Cardiac muscle cell (in vitro differentiated cells and primary cell): ENCODE data around the gene PEX16. TPM values are rescaled to one million over a fixed set of nuclear protein-coding genes. Genes with fewer than 3 reads are reported as not detected.

Source experiments
- DNase-seq, 2 donors: peaks; one replicate each; pipeline versions ENCODE4 v3.0.0 to v3.0.0-alpha.2; 2010 to 2017; ENCODE audit warnings: low read depth in 1 of 2, low spot score in 1 of 2
- H3K27ac ChIP-seq: fragments of 200-600 bp; sonication (generic); 2 replicates; pipeline ENCODE4 v1.5.1; 2016
- H3K27me3 ChIP-seq: fragments of 200-600 bp; sonication (generic); 2 replicates; pipeline ENCODE4 v1.6.0; 2016; ENCODE audit warnings: control low read depth
- H3K36me3 ChIP-seq: fragments of 200-600 bp; sonication (generic); 2 replicates; pipeline ENCODE4 v1.5.1; 2016; ENCODE audit warnings: control low read depth
- H3K4me1 ChIP-seq: fragments of 200-600 bp; sonication (generic); 2 replicates; pipeline ENCODE4 v1.8.1; 2017; ENCODE audit warnings: low read depth, mild to moderate bottlenecking, mixed run types
- H3K4me3 ChIP-seq: fragments of 200-600 bp; sonication (generic); 2 replicates; pipeline ENCODE4 v1.5.1; 2016; ENCODE audit warnings: mild to moderate bottlenecking
- H3K9me3 ChIP-seq: fragments of 200-600 bp; sonication (generic); 2 replicates; pipeline ENCODE4 v1.5.1; 2017; ENCODE audit warnings: low read depth, mild to moderate bottlenecking, control low read depth
- CTCF ChIP-seq: IDR thresholded peaks from 2 replicates; pipeline ENCODE4 v1.5.1; 2012; ENCODE audit warnings: low read depth, mild to moderate bottlenecking, low read length
- polyA plus RNA-seq: library from polyadenylated mRNA; unstranded; fragments of >200 nt; fragmentation: Nextera tagmentation; extraction: Ambion mirVana; gene quantifications from 2 replicates; pipeline ENCODE4 v1.2.1, GENCODE V29; 2016
- total RNA-seq: library from RNA; depleted of rRNA; stranded (reverse); fragments of >200 nt; gene quantifications from 2 replicates; pipeline ENCODE4 v1.2.3, GENCODE V29; 2016

PEX16 gene
- total and polyA plus RNA-seq, 2 experiments from 2014 or later, result 38.9 to 43.0 TPM

- DNase-seq, result no peak
- no peak overlapping the region for H3K4me3 ChIP-seq
- peaks cover 63% of the 10 kb centered on the region for H3K36me3 ChIP-seq
- no peak for TF ChIP-seq CTCF
- H3K4me1 ChIP-seq, result peaks cover 18% of the 10 kb centered on the region
- H3K27me3 ChIP-seq, result no peaks in the 10 kb centered on the region
- no peaks in the 10 kb centered on the region for H3K9me3 ChIP-seq
- H3K27ac ChIP-seq, result no peak overlapping the region
These were observed 32.3 kb upstream of the PEX16 start for GRCh38 chr11:45949992-45950407.

GRCh38 chr11:45948356-45948755 is 30.7 kb upstream of the PEX16 start:
- Histone ChIP-seq H3K36me3 (peaks cover 65% of the 10 kb centered on the region), H3K4me1 (peaks cover 24% of the 10 kb centered on the region), H3K9me3 (no peaks in the 10 kb centered on the region), H3K27ac (peak overlapping the region; percentile 92), H3K27me3 (no peaks in the 10 kb centered on the region), H3K4me3 (no peak overlapping the region)
- no peak for DNase-seq
- no peak for TF ChIP-seq CTCF

GRCh38 chr11:45947885-45948284 is 30.2 kb upstream of the PEX16 start:
- Histone ChIP-seq H3K27ac (peak overlapping the region; percentile 92), H3K4me3 (no peak overlapping the region), H3K9me3 (no peaks in the 10 kb centered on the region), H3K27me3 (no peaks in the 10 kb centered on the region), H3K36me3 (peaks cover 64% of the 10 kb centered on the region), H3K4me1 (peaks cover 24% of the 10 kb centered on the region)
- TF ChIP-seq CTCF, result no peak
- no peak for DNase-seq

- peak in 1 of 2 donors; percentile 71 for DNase-seq
- TF ChIP-seq CTCF, result no peak
- peaks cover 51% of the 10 kb centered on the region for H3K36me3 ChIP-seq
- H3K27ac ChIP-seq, result peak overlapping the region; percentile 92
- H3K27me3 ChIP-seq, result no peaks in the 10 kb centered on the region
- H3K4me1 ChIP-seq, result peaks cover 24% of the 10 kb centered on the region
- no peak overlapping the region for H3K4me3 ChIP-seq
- H3K9me3 ChIP-seq, result no peaks in the 10 kb centered on the region
These were observed 27.8 kb upstream of the PEX16 start for GRCh38 chr11:45945397-45945999.

- H3K4me3 ChIP-seq, result no peak overlapping the region
- peaks cover 24% of the 10 kb centered on the region for H3K4me1 ChIP-seq
- no peaks in the 10 kb centered on the region for H3K9me3 ChIP-seq
- no peaks in the 10 kb centered on the region for H3K27me3 ChIP-seq
- TF ChIP-seq CTCF, result no peak
- DNase-seq, result no peak
- peaks cover 33% of the 10 kb centered on the region for H3K36me3 ChIP-seq
- no peak overlapping the region for H3K27ac ChIP-seq
These were observed 24.7 kb upstream of the PEX16 start for GRCh38 chr11:45942381-45942780.
